ENCODE results near the gene TGM2.

The TGM2 gene

DNA sequence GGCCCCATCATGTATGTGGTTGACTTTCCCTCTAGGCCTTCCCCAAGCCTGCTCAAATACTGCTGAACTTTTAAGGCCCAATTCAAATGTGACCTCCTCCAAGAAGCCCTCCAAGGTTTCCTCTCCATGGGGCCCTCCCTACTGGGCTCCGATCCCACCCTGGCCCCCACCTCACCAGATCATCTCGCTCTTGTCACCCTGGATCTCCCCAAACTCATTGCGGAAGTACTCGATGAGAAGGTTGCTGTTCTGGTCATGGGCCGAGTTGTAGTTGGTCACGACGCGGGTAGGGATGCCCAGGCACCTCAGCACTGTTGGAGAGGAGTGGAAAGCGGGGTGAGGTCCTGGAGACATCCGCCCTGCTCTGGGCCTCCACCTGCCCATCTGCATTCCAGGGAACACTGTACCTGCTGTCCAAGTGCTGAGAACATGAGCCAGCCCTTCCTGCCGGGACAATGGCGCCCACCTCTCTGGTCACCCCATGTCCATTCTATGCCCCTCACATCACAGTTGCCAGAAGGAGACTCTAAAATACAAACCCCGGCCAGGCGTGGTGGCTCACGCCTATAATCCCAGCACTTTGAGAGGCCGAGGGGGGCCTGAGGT is 23.1 kb downstream of the TGM2 start:
- no peak for DNase-seq

DNA sequence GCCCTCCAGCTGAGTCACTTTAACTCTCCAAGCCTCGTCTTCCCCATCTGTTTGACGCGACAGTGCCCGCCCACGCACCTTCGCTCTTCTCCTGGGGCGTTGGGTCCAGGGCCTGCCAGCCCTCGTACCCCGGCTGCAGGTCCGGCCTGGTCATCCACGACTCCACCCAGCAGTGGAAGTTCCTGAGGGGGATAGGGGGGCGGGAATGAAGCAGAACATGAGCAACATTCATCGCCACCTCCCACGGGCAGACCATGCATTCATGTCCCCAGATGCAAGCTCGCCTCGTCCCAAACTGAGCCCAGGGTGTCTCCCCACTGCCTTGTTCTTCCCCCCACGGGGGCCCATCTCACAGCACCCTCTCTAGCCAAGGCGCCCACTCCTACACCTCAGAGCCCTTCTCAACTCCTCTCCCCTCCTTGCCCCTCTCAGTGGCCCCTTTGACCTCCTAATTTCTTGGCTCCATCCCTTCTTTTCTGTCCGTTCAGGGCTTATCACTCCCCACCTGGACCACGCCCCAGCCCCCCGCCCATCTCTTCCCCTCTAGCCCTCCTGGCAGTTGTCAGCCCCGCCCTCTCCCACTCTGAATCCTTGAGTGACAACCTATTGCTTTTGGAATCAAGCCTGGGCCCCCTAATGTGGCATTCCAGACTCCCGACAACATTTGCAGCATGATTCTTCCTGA is 23.7 kb downstream of the TGM2 start:
- no peak for DNase-seq

DNA sequence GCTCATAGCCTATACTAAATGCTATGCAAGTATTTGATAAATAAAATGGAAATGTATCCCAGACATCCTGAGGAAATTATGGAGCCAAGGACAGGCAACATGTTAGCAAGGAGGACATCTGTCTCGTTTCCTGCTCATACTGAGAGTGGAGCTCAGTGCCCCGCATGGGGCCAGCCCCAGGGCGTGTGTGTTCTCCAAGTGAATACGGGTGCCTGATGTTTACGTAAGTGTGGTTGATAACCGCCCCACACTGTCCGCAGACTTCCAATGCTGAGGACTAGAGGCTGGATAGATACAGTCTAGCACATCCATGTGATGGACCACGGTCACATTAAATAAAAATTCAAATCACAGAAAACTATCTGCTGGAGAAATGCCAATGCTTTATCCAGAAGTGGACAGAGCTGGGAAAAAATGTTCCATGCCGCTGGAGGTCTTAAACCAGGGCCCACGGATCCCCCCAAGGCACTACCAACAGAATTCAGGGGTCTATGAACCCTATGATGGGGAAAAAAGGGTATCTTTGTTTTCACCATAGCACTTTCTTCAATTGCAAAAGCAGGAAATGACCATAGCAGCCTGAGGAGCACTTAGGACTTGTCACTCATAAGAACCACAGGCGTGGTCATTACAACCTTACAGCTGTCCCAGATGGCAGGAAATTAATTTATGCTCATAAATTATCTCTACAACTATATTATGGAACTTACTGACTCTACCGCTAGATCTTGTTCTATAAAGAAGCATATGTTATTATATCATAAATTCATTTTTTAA is 24.9 kb downstream of the TGM2 start:
- DNase-seq: no peak

DNA sequence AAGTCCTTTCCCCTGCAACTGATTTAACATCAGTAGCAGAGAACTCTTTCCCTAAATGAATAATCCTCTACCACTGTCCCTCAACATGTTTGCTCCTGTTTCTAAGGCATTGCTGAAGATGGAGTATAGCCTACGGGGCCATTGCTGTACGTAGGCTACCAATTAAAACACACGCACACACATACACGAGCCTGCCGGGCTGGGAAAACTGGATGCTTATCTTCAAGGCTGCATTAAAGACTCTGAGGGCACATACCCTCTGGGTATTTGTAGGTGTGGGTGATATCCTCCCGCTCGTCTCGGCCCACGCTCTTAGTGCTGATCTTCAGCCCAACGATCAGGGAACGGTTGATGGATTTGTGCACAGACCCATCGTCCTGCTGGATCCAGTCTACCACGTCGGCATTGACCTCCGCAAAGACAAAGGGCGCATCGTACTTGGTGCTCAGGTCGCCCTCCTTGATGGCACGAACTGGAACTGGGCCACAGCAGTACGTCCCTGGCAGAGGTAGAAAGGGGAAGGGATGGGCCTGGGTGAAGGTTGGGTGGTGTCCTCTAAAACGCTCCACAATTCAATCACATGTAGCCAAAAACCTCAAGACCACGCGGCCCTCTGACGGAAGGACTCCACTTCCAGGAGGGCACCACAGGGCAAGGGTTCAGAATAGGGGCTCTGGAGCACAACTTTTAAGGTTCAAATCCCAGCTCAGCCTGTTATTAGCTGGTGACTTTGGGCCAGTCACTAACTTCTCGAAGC is 25.7 kb downstream of the TGM2 start:
- no peak for DNase-seq

DNA sequence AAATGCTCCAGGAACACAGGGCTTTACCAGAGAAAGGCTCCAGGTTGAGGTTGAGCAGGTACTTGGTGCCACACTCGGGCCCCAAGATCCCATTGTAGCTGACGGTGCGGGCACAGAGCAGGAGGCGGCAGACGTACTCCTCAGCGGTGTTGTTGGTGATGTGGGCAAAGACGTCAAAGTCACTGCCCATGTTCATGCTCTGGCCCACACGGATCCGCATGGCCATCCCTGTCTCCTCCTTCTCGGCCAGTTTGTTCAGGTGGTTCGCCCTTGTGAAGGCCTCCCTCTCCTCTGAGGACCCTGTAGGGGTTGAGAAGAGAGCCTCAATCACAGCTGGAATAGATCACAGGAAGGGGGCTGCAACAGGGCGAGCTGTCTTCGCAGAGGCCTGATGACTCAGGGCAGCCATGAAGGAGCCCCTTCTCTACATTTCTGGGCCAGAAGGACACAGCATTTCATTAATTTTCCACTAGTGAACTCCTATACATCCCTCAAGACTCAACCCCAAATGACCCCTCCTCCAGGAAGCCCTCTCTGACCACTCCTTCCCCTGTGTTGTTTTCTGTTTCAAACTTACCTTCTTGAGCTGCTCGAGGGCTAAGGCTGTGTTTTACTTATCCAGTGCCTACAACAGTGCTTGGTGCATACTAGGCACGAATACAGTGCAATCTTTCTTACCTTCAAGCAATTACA is 26.8 kb downstream of the TGM2 start:
- no peak for DNase-seq

DNA sequence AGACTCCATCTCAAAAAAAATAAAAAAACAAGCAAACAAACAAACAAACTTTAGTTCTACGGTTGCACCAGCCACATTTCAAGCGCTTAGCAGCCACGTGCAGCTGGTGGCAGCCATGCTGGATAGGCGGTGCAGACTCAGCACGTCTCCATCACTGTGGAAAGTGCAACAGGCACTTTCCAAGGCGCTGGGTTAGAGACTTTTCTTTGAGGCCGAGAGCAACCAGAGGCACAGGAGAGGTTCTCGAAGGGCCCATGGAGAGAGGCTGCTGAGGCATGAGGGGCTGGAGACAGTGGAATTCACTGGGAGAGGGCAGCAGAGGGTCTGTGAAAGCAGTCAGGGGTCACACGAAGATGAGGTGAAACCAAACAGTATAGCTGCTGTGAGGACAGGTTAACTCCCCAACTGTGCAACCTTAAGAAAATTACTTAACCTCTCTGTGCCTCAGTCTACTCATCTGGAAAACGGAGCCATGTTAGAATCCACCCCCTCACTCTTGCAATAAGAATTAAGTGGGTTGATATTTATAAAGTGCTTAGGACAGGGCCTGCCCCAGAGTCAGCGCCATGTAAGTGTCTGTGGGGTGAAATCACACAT is 27.5 kb downstream of the TGM2 start:
- no peak for DNase-seq

DNA sequence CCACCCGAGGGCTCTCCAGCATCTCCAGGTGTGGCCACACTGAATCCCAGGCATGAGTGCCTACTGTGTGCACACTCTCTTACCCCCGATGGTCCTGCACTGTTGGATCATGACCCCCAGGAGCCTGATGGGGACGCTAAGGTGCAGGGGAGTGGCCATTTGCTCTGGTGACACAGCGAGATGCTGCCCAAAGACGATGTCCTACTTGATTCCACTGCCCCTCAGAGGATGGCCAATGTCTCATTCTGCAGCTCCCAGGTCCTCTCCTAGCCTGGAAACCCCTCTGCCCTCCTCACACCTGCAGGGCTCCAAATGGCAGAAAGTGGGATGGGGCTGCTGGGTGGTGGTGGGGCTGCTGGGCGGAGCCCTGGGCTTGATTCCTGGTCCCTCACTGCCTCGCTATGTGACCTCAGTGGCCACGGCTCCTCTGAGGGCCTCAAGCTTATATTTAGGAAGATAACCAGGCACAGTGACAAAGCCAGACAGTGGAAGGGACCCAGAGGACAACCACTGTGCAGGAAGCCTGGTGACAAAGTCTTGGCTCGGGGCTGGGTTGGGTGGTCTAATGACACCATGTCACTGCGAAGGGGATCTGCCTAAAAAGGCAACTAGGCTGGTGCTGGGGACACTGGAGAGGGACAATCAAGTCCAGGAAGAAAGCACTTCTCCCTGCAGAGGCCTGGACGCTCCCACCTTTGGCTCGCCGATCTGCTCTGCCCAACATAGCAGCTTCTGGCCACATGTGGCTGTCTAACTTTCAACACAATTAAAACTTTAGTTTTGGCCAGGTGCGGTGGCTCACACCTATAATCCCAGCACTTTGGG is 28.4 kb downstream of the TGM2 start:
- no peak for DNase-seq

DNA sequence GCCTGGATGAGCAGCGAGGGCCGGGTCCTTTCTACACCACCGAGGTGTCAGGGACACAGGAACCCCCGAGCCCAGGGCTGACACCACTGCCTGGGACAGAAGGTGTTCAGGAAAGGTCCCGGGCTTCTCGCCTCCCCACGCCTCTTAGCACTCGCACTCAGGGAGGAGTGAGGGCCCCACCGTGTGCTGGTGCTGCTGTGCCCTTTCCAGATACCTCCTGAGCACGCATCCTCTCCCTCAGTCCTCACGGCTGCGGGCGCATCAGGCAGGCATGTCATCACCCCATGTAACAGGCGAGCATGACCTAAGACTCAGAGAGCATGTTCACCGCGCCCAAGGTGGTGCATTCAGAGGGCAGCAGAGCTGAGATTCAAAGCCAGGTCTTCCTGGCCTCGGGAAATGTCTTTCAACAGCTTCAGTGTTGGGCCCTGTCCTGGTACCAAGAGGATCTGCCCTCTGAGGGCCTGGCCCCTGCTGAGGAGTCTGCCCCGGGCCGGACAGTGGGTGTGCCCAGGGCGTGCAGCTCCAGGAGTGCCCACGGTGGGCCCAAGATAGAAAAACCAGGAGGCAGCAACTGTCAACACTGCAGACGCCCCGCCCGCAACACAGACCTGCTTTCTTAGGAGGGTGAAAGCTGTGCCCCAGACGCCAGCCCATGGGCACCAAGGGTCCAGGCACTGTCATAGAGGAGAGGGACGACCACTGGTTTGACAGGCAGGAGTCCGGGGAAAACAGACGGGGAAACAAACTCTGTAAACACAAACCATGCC is 29.2 kb downstream of the TGM2 start:
- no peak for DNase-seq

DNA sequence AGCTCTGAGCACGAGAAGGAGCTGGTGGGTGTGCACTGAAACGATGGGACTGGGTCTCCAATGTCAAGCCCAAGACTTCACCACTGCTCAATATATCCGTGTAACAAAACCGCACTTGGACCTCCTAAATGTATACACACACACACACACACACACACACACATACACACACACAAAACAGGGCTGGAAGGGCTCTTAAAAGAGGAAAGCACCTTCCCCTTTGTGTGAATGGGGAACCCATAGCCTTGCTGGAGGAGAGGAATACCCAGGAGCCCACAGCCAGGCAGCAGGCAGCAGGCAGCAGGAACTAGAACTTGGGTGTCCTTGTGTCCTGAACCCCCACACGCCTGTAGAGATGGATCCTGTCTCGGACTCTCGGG is 29.8 kb downstream of the TGM2 start:
- no peak for DNase-seq

DNA sequence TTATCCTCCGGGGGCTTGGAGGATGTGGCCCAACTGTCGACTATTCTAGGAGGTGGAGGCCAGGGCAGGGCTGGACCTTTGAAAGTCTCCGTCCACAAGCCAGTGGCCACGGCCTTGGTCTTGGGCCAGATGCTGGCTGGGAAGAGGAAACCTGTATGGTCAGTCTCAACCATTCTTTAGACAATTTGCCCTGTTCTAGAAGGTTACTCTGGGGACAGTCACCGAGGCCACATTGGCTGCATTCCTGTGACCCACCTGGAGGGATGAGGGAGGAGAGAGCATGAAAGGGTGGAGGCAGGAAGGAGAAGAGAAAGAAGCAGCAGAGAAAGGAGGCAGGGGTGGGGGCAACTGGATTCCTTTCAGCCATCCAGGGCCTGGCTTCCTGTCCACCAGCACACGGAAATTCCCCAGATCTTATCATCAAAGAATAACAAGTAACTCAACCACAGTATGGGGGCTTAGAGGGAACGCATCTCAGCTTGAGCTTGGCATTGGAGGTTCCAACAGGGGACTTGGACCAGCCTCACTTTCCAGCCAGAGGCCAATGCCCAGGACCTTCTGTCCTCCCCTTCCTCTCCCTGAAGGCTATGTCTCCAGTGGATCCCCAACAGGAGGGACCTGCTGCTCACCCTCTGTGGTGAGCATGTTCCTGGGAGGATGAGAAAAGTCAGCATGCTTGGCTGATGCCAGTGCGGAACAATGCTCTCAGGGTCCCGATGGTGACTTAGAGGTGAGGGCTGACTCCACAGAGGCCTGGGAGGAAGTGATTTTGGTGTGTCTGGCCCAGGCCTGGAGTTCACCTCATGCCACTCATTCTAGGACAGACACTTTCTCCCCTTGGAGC is 30.4 kb downstream of the TGM2 start:
- DNase-seq: no peak

DNA sequence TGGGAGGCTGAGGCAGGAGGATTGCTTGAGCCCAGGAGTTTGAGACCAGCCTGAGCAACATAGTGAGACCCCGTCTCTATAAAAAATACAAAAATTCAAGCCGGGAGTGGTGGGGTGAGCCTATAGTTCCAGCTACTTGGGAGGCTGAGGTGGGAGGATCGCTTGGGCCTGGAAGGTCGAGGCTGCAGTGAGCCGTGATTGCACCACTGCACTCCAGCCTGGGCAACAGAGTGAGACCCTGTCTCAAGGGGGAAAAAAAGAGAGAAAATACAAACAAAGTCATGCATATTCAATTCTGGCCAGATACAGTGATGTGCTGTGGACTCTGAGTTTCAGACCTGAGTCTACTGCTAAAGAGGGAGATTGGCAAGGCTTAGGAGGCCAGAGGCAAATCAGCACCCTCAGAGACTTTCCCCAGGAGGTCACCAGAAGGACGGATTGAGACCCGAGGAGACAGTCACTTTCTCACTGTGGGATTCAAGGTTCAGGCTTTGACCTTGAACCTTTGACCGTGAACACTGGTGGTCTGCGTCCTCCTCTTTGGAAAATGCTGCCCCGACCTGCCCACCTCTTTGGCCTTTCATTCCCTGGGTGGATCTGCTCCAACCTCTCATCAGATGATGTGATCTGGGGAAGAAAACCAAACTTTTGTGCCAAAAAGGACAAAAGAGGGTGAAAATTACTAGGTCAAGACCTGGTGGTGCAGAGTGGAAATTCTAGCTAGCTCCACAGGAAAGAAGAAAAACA is 31.2 kb downstream of the TGM2 start:
- DNase-seq: no peak

DNA sequence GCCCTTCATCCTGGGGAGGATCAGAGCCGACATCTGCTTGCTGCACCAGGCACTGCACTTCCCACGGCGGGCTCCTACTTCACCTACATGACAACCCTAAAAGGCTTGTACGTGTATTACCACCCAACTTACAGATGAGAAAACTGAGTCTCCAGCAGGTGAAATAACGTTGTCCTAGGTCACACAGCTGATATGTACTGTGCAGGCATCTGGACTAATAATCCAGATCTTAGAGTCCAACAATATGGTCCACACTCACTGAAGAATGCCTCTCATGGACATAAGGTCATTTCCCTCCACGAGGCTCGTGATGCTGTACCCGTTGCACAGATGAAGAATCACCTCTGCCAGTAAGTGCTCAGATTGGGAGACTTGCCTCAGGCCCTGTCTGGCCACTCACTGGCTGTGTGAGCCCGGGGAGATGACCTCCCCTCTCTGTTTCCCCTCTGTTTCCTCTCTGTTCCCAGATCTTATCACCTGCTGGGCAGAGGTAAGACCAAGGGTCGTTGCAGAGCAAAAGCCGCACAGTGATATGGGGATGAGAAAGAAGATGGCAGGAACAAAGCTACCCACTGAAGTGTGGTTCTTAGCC is 32.1 kb downstream of the TGM2 start:
- DNase-seq: no peak

DNA sequence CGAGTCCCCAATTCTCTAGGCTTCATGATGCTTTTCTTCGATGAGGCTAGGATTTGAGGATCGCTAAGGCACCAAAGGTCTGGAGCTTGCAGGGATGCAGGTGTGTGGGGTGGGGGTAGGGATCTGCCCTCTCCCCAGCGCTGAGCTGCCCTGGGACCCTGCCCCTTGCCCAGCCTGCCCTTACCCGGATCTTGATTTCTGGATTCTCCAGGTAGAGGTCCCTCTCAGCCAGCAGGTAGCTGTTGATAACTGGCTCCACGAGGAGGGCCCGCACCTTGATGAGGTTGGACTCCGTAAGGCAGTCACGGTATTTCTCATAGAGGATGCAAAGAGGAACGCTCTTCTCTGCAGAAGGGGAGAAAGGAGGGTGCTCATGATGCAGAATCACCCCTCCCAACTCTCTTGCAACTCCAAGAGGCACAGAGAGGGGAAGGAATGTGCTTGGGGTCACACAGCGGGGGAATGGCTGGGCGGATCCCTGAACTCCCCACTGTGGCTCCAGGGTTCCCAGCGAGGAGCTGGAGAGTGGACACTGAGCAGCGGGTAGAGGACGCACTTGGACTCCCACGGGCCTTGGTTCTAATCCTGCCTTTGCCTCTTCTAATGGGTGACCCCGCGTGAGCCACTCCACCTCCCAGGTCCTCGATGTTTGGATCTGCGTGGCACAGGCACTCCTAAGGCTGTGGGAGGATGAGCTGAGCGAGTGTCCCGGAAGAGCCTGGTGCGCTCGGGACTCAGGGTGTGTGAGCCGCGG is 32.7 kb downstream of the TGM2 start:
- no peak for DNase-seq

DNA sequence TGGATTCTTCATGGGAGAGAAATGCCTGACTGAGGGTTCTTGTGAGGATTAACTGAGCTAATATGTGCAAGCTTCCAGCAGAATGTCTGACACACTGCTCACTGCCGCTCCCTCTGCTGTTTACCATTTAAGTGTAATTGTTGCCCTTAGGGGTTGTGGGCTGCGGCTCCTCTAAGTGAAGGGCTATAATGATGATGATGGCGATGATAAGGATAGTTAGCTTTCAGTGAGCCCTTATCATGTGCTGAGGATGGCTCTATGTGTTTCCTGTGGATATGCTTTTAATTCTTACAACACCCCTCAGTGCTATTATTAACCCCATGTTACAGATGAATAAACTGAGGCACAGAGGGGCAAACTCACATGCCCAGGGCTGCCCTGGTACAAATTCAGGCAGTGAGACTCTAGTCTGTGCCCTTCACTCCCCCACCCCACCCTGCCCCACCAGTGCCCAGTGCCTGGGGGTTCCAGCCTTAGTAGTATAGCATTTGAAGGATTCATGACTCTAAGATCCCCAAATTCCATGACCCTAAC is 33.4 kb downstream of the TGM2 start:
- no peak for DNase-seq

DNA sequence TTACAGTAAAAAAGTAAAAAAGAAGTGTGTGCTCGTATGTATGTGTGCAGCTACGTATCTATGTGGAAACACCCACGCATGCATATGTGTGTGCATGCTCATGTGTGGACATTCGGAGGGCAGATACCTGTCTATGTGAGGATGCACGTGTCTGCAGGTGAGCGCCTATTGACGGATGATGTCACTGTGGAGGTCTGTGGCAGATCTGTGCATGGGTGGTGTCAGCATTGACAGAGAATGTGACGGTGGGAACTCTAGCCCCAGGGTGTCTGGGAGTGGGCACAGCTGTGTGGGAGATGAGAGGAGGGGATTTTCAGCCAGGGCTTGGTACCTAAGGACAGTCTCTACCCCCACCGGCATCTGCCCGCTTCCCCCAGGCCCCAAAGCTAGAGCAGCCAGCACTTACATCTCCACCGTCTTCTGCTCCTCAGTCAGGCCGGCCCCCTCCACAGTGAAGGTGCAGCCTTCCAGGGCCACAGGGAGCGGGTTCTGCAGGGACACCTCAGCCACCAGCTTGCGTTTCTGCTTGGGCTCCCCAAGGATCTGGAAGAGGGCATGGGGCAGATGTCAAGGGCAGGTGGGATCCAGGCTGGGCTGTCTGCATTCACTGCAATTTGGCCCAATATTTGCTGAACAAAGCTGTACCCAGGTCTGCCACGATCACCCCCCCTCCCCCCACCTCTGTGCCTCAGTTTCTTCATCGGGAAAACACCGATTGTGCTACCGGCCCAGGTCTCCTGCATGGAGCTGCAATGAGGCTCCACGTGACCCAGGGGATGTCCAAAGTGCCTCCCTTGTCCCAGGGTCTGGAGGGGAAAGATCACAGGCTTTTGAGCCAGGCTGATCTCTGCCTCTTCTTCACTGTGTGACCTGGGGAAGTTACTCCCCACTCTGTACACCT is 34.1 kb downstream of the TGM2 start:
- no peak for DNase-seq

DNA sequence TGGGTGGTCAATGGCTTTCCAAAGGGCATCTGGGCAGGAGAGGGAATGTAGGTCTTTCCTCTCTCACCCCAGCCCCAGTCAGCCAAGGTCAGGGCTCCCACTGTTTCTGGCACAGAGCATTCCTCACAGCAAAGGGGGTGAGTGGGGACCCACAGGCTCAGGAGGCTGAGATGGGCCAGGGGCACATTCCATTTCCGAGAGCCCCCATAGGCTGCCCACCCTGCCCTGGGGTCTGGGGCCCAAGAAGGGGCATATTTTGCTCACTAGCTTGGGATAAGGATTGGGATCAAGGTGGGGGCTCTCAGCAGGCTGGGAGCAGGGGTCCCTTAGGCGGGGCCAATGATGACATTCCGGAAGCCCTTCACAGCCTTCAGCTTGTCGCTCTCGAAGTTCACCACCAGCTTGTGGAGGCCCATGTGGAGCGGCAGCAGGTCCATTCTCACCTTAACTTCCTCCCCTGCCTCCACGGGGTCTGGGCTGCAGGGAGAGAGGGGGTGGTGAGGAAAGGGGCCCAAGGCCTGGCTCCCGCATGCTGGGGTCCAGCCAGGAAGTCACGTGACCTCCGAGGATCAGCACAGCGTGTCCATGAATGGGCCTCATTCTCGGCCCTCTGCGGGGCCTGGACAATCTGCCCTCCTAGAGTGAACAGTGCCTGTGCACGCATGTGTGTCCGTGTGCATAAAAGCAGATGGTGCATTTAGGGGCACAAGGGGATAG is 35.0 kb downstream of the TGM2 start:
- no peak for DNase-seq
